NOMO-1 treated with dmso at 0.1 percent for 144 hours (cell line): Measurements from ENCODE around the gene MTCH2.
"Not testable (repeated sequence)": the region's sequence is repeated elsewhere in the genome, so short reads cannot be mapped to it uniquely, and the experiment has no call there.

ENCODE experiments used
- DNase-seq: peaks from one replicate; lab custom pipeline; 2025; ENCODE audit not compliant: unreplicated experiment; lab: John Stamatoyannopoulos, UW

Gene MTCH2

GRCh38 chr11:47642099-47642855 lies at the start of gene MTCH2:
Gene MTCH2 (minus strand): TSS chr11:47642559. CDS start chr11:47642465, 94 bp downstream.
- peak; percentile 96 for DNase-seq

- DNase-seq, result no peak
Observed at GRCh38 chr11:47691979-47692378, 49.6 kb upstream of the MTCH2 start.

GRCh38 chr11:47689480-47689879 lies 47.1 kb upstream of the MTCH2 start:
- no peak for DNase-seq

- DNase-seq, result no peak
Observed at GRCh38 chr11:47688991-47689390, 46.6 kb upstream of the MTCH2 start.

GRCh38 chr11:47688111-47688510 lies 45.8 kb upstream of the MTCH2 start:
- peak; percentile 47 for DNase-seq

- not testable (repeated sequence) for DNase-seq
Observed at GRCh38 chr11:47686704-47687103, 44.3 kb upstream of the MTCH2 start.

GRCh38 chr11:47686151-47686550 lies 43.8 kb upstream of the MTCH2 start:
- DNase-seq, result no peak

GRCh38 chr11:47675851-47676250 lies 33.5 kb upstream of the MTCH2 start:
- no peak for DNase-seq

- DNase-seq, result no peak
Observed at GRCh38 chr11:47672283-47672730, 29.9 kb upstream of the MTCH2 start.

GRCh38 chr11:47669856-47670255 lies 27.5 kb upstream of the MTCH2 start:
- no peak for DNase-seq

GRCh38 chr11:47668665-47669064 lies 26.3 kb upstream of the MTCH2 start:
- no peak for DNase-seq

GRCh38 chr11:47667555-47667954 lies 25.2 kb upstream of the MTCH2 start:
- no peak for DNase-seq

GRCh38 chr11:47667135-47667534 lies 24.8 kb upstream of the MTCH2 start:
- no peak for DNase-seq

- DNase-seq, result not testable (repeated sequence)
Observed at GRCh38 chr11:47664936-47665335, 22.6 kb upstream of the MTCH2 start.

- DNase-seq, result no peak
Observed at GRCh38 chr11:47661245-47661644, 18.9 kb upstream of the MTCH2 start.

GRCh38 chr11:47659276-47659675 lies 16.9 kb upstream of the MTCH2 start:
- DNase-seq, result no peak

GRCh38 chr11:47656260-47656885 lies 14.0 kb upstream of the MTCH2 start:
- DNase-seq, result no peak

- no peak for DNase-seq
Observed at GRCh38 chr11:47651818-47652469, 9.6 kb upstream of the MTCH2 start.

- DNase-seq, result no peak
Observed at GRCh38 chr11:47649276-47649675, 6.9 kb upstream of the MTCH2 start.

- DNase-seq, result no peak
Observed at GRCh38 chr11:47646019-47646418, 3.7 kb upstream of the MTCH2 start.

- DNase-seq, result no peak
Observed at GRCh38 chr11:47645500-47645899, 3.1 kb upstream of the MTCH2 start.

- DNase-seq, result no peak
Observed at GRCh38 chr11:47641600-47642098, 710 bp downstream of the MTCH2 start.
